Epidermal melanocyte (primary cell): ENCODE data around the gene LAMA2.

Experiments used
- DNase-seq: peaks from one replicate; pipeline ENCODE4 v3.0.0; 2011; ENCODE audit warnings: low spot score; ENCODE audit not compliant: insufficient read length

The LAMA2 gene

GRCh38 chr6:129181001-129181400 is 298.1 kb downstream of the LAMA2 start:
- no peak for DNase-seq

- no peak for DNase-seq
Measured at GRCh38 chr6:129183187-129183591, 300.3 kb downstream of the LAMA2 start.

DNA sequence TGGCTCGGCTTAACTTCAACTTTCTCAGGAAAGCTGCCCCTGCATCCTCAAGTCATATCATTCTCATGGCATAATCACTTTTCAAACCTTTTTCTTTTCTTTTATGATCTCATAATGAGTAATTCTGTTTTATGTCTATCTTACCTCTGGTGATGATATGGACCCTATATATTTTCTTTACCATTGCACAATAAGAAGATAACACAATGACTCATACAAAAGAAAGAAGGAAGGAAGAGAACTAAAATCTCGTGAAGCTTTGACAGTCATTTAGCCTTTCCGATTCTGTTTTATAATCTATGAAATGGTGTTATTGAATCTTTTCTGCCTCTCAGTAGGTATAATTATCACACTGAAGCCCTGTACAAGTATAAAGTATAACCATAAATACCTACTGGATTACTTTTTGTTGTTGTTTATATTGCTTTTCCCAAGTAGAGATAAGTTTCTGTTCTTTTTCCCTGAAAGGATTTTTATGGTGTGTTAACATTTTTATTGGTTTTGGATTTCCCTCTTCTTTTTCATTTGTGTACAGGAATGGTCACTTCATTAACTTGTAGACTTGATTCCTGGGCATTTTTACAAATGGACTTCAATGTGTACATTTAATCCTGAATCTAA is 300.9 kb downstream of the LAMA2 start:
- DNase-seq, result no peak

DNA sequence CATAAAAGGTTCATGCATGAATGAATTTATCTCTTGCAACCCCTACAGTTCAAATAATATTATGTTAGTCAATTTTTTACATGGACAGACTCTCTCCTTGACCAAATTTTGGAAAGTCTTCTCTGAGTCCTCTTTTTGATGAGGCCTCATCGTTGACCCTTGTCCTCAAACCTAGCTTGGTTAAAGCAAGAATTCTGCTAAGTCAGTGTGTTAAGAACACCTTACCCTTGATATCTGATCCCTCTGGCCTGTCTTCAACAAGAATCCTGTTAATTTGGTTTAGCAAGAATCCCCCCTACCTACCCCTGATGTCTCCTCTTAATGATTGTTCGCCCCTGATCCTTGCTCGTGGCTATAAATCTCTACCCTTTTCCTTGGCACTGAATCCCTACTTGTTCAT is 301.4 kb downstream of the LAMA2 start:
- no peak for DNase-seq

GRCh38 chr6:129184808-129185366 is 301.9 kb downstream of the LAMA2 start:
- no peak for DNase-seq

DNA sequence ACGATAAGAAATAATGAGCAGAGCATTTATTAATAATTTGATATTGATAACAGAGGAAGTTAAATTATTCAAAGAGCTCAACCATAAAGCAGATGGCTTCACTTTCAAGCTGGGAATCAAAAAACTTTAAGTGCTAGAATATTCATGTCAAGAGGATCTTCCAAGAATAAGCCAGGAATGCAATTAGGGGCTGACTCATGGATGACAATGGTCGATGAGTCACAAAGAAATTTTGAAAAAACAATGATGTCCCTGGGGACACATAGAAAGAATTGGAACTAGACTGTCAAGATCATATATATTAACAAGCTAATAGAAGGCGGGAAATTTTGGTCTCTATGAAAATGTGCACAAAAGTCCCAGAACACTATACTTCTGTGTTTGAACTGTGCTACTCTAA is 304.1 kb downstream of the LAMA2 start:
- DNase-seq, result no peak

- no peak for DNase-seq
Measured at GRCh38 chr6:129188306-129188705, 305.4 kb downstream of the LAMA2 start.

GRCh38 chr6:129188795-129189194 is 305.9 kb downstream of the LAMA2 start:
- no peak for DNase-seq

- DNase-seq, result no peak
Measured at GRCh38 chr6:129189266-129189665, 306.3 kb downstream of the LAMA2 start.

DNA sequence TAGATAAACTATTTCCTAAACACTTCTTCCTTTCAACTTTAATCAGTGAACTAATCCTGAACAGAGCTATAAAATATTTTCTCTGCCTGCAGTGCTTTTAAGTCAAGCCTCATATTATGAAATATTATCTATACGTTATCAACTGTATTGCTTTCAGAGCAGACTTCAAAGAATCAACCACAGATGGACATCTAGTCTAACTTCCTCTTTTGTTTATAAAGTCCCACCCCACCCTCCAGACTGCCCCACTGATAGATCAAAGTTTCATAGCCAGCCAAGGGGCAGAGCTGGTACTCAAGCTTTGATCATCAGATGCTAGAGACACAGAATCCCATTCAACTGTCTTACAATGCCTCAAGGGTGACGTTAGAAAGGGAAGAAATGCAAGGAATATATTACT is 308.3 kb downstream of the LAMA2 start:
- no peak for DNase-seq

- DNase-seq, result no peak
Measured at GRCh38 chr6:129192458-129192989, 309.6 kb downstream of the LAMA2 start.

DNA sequence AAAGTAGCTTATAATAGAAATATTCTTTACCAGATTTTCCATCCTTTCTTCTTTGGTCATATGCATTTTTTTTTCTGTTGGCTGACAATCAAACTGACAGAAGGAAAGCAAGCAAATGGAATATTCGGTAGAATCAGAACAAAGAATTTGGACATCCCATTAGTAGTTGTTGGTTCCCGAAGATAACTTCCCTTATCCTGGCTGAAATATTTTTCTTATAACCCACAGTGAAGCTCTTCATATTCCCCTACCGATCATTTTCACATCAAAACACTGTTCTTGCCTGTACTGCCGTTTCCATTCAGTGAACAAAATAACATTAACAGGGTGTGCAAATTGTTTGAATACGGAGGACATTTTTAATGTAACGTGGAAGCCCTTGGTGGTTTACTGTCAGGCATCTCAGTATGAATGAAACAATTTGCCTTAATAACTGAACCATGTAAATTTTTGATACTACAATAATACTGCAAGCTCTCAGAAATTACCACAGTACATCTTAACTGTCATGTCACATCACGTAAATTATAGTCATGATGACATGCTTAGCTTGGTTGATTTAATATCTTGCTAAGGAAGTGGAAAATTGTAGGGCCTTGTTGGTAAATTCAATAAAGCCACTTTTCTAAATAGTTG is 311.5 kb downstream of the LAMA2 start:
- DNase-seq, result no peak

GRCh38 chr6:129195161-129195560 is 312.2 kb downstream of the LAMA2 start:
- DNase-seq, result no peak

GRCh38 chr6:129195643-129196042 is 312.7 kb downstream of the LAMA2 start:
- DNase-seq, result no peak

DNA sequence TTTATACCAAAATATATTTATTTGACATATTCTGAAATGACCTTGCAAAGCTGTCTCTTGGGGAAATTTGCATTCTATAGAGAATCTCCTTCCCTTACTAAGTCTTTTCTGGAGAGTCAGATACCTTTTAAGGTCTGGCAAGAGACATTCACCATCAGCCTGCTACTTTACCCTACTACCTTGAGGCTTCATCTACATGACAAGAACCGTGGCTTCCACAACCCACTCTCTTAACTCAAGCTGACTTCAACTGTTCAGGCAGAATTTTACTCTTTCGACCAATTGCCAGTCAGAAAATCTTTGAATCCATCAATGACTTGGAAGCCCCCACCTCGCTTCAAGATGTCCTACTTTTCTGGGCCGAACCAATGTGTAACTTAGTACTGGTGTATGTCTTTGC is 314.2 kb downstream of the LAMA2 start:
- no peak for DNase-seq

- DNase-seq, result no peak
Measured at GRCh38 chr6:129200151-129200550, 317.2 kb downstream of the LAMA2 start.

- no peak for DNase-seq
Measured at GRCh38 chr6:129203190-129203900, 320.4 kb downstream of the LAMA2 start.

DNA sequence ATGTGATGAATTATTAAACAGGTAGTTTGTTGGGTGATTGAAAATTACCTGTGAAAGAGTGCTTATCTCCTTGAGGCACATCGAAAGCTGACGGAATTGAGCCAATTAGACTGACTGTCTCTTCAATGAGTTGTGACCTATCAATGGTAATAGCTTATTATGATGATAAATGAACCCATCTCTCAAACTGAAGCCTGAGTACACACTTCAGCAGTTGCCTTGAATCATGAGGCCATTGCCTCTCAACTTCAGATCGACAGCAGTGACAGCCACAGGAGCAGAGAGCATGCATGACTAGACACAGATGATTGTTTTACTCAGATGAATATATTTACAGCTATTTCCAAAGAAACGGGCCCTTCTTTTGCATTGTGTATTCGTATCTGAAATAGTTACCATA is 323.9 kb downstream of the LAMA2 start:
- DNase-seq, result no peak

DNA sequence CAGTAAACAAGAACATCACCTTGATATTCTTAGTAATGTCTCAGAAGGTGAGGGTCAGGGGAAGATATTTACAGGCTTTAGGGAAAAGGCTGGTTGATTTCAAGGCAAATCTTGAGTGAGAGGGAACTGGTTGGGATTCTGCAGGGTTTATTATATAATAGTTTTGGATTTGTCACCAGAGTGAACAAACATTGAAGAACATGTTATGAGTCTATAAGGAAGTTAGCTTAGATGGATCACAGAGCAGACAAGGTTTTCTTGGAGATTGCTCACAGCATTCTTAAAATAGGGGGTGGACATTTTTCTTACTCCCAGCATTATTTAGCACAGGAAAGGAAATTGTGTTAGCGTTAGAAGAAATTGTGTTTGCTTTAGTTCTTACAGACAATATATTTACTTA is 324.9 kb downstream of the LAMA2 start:
- no peak for DNase-seq

DNA sequence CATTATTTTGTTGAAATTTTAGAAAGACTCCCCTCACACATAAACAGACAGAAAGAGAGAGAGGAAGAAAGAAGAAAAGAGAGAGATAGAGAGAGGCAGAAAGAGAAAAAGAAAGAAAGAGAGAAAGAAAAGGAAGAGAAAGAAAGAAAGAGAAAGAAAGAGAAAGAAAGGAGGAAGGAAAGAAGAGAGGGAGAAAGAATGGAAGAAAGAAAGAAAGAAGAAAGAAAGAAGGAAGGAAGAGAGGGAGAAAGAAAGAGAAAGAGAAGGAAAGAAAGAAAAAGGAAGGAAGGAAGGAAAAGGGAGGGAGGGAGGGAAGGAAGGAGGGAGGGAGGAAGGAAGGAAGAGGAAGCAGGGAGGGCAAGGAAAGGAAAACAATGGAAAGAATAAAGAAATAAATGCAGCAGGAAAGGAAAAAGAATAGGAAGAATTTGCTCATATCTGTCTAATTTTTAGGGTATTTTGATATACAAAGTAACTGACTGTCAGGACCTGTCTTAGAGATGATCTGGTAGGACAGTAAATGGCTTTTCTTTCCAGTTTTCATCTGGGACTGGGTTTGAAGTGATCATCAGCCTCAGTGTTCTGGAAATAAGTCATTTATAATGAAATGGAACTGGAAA is 325.6 kb downstream of the LAMA2 start:
- no peak for DNase-seq

DNA sequence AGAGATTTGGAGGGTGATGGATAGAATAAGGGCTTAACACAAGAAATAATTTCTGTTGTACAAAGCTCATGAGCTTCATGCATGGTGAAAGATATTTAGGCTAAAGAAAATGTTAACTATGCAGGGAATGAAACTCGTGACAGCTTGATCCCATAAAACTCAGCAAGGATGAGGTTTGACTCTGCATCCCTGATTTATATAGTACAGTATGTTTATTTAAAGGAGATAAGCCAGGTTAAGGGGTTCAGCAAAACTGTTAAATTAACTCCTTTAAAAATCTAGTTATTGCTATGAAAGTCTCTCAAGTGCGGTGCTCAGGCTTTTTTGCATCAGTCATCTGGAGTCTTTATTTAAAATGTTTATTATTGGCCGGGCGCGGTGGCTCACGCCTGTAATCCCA is 326.4 kb downstream of the LAMA2 start:
- DNase-seq, result no peak

GRCh38 chr6:129210684-129211083 is 327.7 kb downstream of the LAMA2 start:
- no peak for DNase-seq
